Measurements from ENCODE around the gene GNAQ.
A peak's percentile ranks its signal among the peaks of the same experiment; 100 is the strongest.

GNAQ gene

GRCh38 chr9:77751341-77752091 is 280.1 kb downstream of the GNAQ start:
- TF ChIP-seq, protein P1, sequence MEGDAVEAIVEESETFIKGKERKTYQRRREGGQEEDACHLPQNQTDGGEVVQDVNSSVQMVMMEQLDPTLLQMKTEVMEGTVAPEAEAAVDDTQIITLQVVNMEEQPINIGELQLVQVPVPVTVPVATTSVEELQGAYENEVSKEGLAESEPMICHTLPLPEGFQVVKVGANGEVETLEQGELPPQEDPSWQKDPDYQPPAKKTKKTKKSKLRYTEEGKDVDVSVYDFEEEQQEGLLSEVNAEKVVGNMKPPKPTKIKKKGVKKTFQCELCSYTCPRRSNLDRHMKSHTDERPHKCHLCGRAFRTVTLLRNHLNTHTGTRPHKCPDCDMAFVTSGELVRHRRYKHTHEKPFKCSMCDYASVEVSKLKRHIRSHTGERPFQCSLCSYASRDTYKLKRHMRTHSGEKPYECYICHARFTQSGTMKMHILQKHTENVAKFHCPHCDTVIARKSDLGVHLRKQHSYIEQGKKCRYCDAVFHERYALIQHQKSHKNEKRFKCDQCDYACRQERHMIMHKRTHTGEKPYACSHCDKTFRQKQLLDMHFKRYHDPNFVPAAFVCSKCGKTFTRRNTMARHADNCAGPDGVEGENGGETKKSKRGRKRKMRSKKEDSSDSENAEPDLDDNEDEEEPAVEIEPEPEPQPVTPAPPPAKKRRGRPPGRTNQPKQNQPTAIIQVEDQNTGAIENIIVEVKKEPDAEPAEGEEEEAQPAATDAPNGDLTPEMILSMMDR (IDR thresholded peaks at IDR 0.05) = peak; percentile 78
- no peak for TF ChIP-seq ZFX (IDR thresholded peaks at IDR 0.05; ENCODE audit: borderline replicate concordance)
- no peak overlapping the region for H3K27ac ChIP-seq

GRCh38 chr9:77750981-77751340 is 280.6 kb downstream of the GNAQ start:
- TF ChIP-seq, protein P1 (IDR thresholded peaks at IDR 0.05) = no peak
- TF ChIP-seq ZFX (IDR thresholded peaks at IDR 0.05; ENCODE audit: borderline replicate concordance) = no peak
- no peak overlapping the region for H3K27ac ChIP-seq

DNA sequence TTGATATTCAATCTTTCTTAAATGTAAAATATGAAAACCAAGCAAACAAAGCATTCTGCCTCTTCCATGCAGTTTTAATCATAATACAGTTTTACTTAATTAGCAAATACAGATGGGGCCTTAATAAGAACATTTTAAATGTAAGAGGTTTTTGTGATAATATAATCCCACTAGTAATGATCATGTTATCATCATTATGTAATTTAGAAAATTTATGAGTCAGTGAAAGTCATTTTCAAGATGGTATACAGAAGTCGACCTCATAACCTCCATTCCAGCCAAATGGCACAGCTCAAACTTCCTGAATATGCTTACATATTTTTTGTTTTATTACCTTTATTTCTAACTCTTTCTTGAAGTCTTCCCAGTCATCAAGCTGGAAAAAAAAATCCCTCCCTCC is 281.3 kb downstream of the GNAQ start:
- H3K27ac ChIP-seq = no peak overlapping the region
- no peak for TF ChIP-seq ZFX (IDR thresholded peaks at IDR 0.05; ENCODE audit: borderline replicate concordance)
- TF ChIP-seq, protein P1 (IDR thresholded peaks at IDR 0.05) = no peak

DNA sequence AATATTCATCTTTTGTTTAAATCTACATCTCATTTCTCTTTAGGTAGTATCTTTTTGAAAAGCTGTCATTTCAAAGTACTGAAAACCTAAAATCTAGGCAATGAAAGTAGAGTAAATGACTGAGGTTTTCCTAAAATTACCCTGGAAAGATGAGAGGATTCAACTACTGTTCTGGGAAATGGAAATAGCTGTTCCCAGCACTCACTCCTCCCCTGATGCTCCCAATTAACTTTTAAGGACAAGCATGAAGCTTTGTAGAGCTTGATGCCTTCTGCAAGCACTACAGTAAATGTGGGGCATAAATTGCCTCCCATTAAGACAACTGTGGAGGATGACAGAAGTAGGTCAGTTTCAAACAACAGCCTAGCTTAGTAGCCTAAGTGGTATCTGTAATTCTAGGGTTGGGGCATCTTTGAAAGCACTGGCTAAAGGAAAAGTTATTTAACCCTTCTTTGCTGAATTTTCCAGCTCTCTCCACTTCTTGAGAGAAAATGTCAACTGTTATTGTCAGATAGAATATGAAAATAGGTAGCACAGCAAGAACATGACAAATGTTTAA is 283.3 kb downstream of the GNAQ start:
- H3K27ac ChIP-seq = no peak overlapping the region
- TF ChIP-seq, protein P1 (IDR thresholded peaks at IDR 0.05) = no peak
- TF ChIP-seq ZFX (IDR thresholded peaks at IDR 0.05; ENCODE audit: borderline replicate concordance) = no peak

DNA sequence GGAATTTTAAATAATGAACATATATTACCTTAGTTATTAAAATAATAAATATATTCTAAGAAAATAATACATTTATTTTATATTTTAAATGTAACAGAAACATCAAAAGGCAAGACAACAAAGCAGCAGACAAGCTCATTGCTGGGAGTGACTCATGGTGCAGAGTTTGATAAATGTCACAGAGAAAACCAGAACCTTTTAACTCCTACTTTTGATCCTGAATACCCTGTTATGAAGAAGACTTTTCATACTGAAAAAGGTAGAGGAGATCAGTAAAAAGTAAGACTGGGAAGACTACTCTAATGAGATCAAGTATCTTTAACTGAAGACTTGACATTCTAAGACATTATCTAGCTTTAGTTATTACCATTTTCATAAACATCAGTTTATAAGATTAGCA is 284.4 kb downstream of the GNAQ start:
- no peak overlapping the region for H3K27ac ChIP-seq
- TF ChIP-seq, protein P1 (IDR thresholded peaks at IDR 0.05) = no peak
- no peak for TF ChIP-seq ZFX (IDR thresholded peaks at IDR 0.05; ENCODE audit: borderline replicate concordance)

DNA sequence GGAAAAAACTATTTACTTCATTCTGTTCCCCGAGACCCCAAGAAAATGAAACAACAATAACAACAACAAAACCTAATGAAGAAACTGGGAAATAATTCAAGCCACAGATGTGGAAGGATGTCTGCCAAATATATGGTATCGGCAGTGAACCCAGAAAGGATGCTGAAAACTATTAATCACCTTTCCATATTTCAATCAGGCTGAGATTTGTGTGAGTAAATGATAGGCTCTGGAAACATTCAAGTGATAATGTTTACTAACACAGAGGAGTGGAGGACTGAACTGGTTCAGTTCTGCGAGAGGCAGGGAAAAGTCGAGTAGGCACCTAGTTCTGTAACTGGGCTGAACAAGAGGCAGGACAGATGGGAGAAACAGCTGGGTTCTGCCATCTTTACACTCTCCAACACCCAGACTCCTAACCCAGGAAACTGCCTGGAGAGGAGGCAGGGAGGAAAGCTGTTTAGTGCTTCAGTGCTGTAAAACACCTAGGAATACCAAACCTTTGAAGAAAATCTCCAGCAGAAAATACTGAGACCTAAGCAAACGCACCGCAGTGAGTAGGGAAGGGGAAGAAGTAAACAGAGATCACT is 286.7 kb downstream of the GNAQ start:
- H3K27ac ChIP-seq = no peak overlapping the region
- TF ChIP-seq, protein P1 (IDR thresholded peaks at IDR 0.05) = no peak
- TF ChIP-seq ZFX (IDR thresholded peaks at IDR 0.05; ENCODE audit: borderline replicate concordance) = no peak

GRCh38 chr9:77743386-77743785 is 288.2 kb downstream of the GNAQ start:
- no peak for TF ChIP-seq ZFX (IDR thresholded peaks at IDR 0.05; ENCODE audit: borderline replicate concordance)
- TF ChIP-seq, protein P1 (IDR thresholded peaks at IDR 0.05) = no peak
- no peak overlapping the region for H3K27ac ChIP-seq

Measured in 22Rv1 (cell line).